Activated B cell treated with CpG ODN at 0.5 μM for 24 hours (primary cell): ENCODE measurements around the gene USP37. TPM values are rescaled to one million over a fixed set of nuclear protein-coding genes. Genes with fewer than 3 reads are reported as not detected.

Experiments used
- ATAC-seq: fragments of 200-7000 bp; cut with Tn5 transposase; one replicate; pipeline ENCODE4 v1.10.0; 2021; ENCODE audit warnings: low read depth, mild to moderate bottlenecking, moderate library complexity
- CTCF ChIA-PET: fragments of 350-600 bp; sonication (Branson Sonifier 250); formaldehyde crosslinking; loops from one replicate; lab custom pipeline; 2021; ENCODE audit warnings: antibody characterized with exemption; lab: Charles Lee
- POLR2A ChIA-PET: fragments of 350-600 bp; sonication (Branson Sonifier 250); formaldehyde crosslinking; loops from one replicate; lab custom pipeline; 2021; ENCODE audit warnings: antibody characterized with exemption; lab: Charles Lee
- DNase-seq: peaks from one replicate; pipeline ENCODE4 v3.0.0; 2022
- H3K27ac Mint-ChIP-seq: one replicate; pipeline ENCODE4 v1.8.0; 2020; ENCODE audit warnings: mixed read lengths
- H3K27me3 Mint-ChIP-seq: one replicate; pipeline ENCODE4 v1.8.0; 2021; ENCODE audit warnings: mixed read lengths
- H3K36me3 Mint-ChIP-seq: one replicate; pipeline ENCODE4 v1.8.0; 2021; ENCODE audit warnings: low read depth, mixed read lengths
- H3K4me1 Mint-ChIP-seq: one replicate; pipeline ENCODE4 v1.8.0; 2021; ENCODE audit warnings: mixed read lengths
- H3K4me3 Mint-ChIP-seq: one replicate; pipeline ENCODE4 v1.8.0; 2020; ENCODE audit warnings: mild to moderate bottlenecking, mixed read lengths
- H3K9me3 Mint-ChIP-seq: one replicate; pipeline ENCODE4 v1.8.0; 2020; ENCODE audit warnings: mixed read lengths
- intact Hi-C: fragments of 100-400 bp; cut with micrococcal nuclease; formaldehyde crosslinking; loops from one replicate; pipeline ENCODE4 v1.15.1; 2024
- total RNA-seq: library from RNA; stranded (reverse); gene quantifications from 2 replicates; pipeline ENCODE4 v1.2.3, GENCODE V29; 2022
- TF ChIP-seq, protein P1 (sequence below): fragments of 200-600 bp; IDR thresholded peaks from one replicate; pipeline ENCODE4 v1.8.0; 2022; ENCODE audit warnings: antibody characterized with exemption, mild to moderate bottlenecking

The USP37 gene
- total RNA-seq, 1 donor from 2014 or later: 23.1 TPM

DNA sequence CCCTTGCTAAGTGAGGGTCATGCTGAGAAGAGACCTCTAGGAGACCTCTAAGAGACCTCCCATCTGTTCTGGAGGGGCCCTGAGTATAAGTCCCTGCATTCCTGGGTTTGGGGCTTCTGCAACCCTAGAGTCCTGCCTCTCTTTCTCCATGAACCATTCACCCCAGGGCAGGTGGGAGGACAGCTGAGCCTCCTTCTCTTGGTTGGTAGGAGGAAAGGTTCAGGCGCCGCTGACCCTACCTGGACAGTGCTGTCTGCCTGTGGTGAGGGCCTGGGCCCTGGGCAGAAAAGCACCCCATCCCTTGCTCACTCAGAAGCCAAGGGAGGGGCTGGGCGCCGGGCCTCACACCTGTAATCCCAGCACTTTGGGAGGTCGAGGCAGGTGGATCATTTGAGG, 149.8 kb downstream of the USP37 start:
- H3K27me3 Mint-ChIP-seq: no peaks in the 10 kb centered on the region
- no peaks in the 10 kb centered on the region for H3K36me3 Mint-ChIP-seq
- H3K4me3 Mint-ChIP-seq: no peak overlapping the region
- ChIA-PET CTCF (no interaction called here), POLR2A (no interaction called here)
- DNase-seq: no peak
- intact Hi-C loops: no loop called here
- no peaks in the 10 kb centered on the region for H3K9me3 Mint-ChIP-seq
- no peak overlapping the region for H3K27ac Mint-ChIP-seq
- no peaks in the 10 kb centered on the region for H3K4me1 Mint-ChIP-seq
- no peak for ATAC-seq
- TF ChIP-seq, protein P1, sequence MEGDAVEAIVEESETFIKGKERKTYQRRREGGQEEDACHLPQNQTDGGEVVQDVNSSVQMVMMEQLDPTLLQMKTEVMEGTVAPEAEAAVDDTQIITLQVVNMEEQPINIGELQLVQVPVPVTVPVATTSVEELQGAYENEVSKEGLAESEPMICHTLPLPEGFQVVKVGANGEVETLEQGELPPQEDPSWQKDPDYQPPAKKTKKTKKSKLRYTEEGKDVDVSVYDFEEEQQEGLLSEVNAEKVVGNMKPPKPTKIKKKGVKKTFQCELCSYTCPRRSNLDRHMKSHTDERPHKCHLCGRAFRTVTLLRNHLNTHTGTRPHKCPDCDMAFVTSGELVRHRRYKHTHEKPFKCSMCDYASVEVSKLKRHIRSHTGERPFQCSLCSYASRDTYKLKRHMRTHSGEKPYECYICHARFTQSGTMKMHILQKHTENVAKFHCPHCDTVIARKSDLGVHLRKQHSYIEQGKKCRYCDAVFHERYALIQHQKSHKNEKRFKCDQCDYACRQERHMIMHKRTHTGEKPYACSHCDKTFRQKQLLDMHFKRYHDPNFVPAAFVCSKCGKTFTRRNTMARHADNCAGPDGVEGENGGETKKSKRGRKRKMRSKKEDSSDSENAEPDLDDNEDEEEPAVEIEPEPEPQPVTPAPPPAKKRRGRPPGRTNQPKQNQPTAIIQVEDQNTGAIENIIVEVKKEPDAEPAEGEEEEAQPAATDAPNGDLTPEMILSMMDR: no peak

DNA sequence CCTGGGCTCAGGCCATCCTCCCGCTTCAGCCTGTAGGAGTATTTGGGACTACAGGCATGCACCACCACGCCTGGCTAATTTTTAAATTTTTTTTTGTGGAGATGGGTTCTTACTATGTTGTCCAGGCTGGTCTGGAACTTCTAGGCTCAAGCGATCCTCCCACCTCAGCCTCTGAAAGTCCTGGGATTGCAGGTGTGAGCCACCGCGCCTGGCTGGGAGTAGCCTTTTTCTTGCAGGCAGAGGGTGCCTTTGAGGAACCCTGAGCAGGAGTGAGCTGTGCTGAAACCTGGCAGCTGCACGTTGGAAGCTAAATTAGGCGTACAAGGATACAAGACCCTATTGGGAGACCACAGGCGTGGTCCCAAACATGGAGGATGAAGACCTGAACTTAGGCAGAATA, 160.4 kb downstream of the USP37 start:
- Mint-ChIP-seq H3K27me3 (no peaks in the 10 kb centered on the region), H3K4me3 (no peak overlapping the region), H3K4me1 (peaks cover 43% of the 10 kb centered on the region), H3K36me3 (peaks cover 21% of the 10 kb centered on the region), H3K27ac (no peak overlapping the region), H3K9me3 (no peaks in the 10 kb centered on the region)
- TF ChIP-seq, protein P1: no peak
- CTCF ChIA-PET: no interaction called here
- POLR2A ChIA-PET: interaction anchor here (0.9 kb wide), 1 partner anchor 170 kb away, joined by 3 read pairs; no protein-coding TSS in a partner anchor
- DNase-seq (no peak), ATAC-seq (no peak)
- intact Hi-C loops: loop anchor here (5.0 to 10.0 kb wide), 2 partner anchors 485 to 977 kb away; partner anchors contain the start of gene DNPEP

DNA sequence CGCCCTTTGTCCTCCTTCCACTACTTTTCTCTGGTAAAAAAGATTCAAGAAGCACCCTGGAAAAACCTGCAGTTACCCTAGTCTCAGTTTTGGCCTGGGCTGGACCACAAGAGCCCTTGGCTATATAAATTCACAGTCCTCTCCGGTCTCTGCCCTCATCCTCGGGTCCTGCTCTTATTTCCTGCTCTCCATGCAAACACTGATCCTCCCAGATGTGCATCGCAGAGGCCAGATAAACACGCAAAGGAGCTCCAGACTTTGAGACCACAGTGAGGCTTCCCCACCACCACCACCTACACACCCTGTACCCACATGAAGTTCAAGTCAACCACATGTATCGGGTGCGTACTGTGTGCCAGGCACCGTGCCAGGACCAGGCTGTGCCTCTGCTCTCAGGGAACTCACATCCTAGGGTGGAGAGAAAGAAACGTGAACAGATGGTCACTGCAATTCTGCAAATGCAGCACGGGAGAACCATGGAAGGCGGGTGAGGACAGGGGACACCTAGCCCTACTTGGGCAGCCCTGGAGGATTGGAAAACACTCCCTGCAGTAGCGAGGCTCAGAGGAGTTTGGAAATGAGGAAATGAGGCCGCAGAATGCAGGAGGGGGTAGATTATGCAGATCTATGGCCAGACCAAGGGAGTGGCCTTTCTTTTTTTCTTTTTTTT, 161.1 kb downstream of the USP37 start:
- ATAC-seq (no peak), DNase-seq (no peak)
- TF ChIP-seq, protein P1: no peak
- Mint-ChIP-seq H3K27me3 (no peaks in the 10 kb centered on the region), H3K4me1 (peaks cover 49% of the 10 kb centered on the region), H3K9me3 (no peaks in the 10 kb centered on the region), H3K27ac (peak overlapping the region; percentile 84), H3K36me3 (peaks cover 27% of the 10 kb centered on the region), H3K4me3 (peak overlapping the region; percentile 82)
- ChIA-PET CTCF (interaction anchor here (0.7 to 1.4 kb wide), 5 partner anchors 59 to 281 kb away, joined by 3 to 11 read pairs (median 4); no protein-coding TSS in a partner anchor), POLR2A (interaction anchor here (1.1 to 1.6 kb wide), 2 partner anchors 11 to 264 kb away, joined by 3 to 8 read pairs; partner anchors contain the start of gene RNF25)
- intact Hi-C loops: loop anchor here (1.0 to 10.0 kb wide), 11 partner anchors 11 to 978 kb away; partner anchors contain the start of genes ARPC2, BCS1L, CNOT9 and DNPEP

DNA sequence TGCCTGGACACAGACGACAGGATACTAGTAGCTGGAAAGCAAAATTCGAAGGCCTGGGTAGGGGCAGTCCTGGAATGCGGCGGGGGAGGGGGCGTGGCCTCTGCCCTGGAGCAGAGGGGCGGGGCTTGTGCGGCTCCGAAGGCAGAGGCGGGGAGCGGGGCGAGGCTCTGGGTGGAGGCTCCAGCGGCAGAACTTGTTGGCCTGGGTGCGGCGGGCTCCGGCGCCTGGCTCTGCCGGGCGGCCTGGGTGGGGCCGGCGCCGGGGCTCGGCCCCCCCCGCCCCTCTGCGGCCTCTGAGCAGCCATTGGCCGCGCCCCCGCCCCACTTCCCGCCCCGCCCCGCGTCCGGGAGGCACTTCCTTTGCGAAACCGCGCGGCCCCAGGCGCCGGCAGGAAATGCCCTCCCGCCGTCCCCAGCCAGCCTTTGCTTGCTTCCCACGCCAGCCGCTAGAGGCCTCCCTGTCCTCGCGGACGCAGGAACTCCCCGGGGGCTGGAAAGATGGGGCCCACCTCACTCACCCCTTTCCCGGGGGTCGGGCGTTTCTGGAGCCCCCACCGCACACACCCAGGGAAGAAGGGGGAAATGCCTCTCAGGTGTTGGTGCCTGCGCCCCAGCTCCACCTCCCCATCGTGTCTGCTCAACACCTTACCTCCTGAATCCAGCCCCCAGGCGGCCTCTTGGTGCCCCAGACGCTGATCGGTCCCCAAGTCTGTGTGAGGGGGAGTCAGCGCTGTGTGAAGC, 161.8 kb downstream of the USP37 start:
- Mint-ChIP-seq H3K4me1 (peaks cover 54% of the 10 kb centered on the region), H3K9me3 (no peaks in the 10 kb centered on the region), H3K4me3 (peak overlapping the region; percentile 85), H3K36me3 (peaks cover 30% of the 10 kb centered on the region), H3K27ac (peak overlapping the region; percentile 86), H3K27me3 (no peaks in the 10 kb centered on the region)
- DNase-seq (peak; percentile 89), ATAC-seq (peak; percentile 83)
- TF ChIP-seq, protein P1: no peak
- POLR2A ChIA-PET: interaction anchor here (0.7 to 1.6 kb wide), 4 partner anchors 10 to 265 kb away, joined by 3 to 8 read pairs (median 3); partner anchors contain the start of genes BCS1L, RNF25 and ZNF142
- intact Hi-C loops: loop anchor here (1.0 to 10.0 kb wide), 11 partner anchors 10 to 978 kb away; partner anchors contain the start of genes ARPC2, BCS1L, CNOT9 and DNPEP
- CTCF ChIA-PET: interaction anchor here (0.7 to 1.4 kb wide), 5 partner anchors 59 to 281 kb away, joined by 3 to 11 read pairs (median 4); no protein-coding TSS in a partner anchor
